ENCODE measurements around the gene SLC22A3. TPM values are rescaled to one million over a fixed set of nuclear protein-coding genes. Genes with fewer than 3 reads are reported as not detected.

SLC22A3 gene
- total RNA-seq, 1 donor from 2014 or later = not detected

- intact Hi-C loops (cut with micrococcal nuclease) = no loop called here
- H3K4me3 Mint-ChIP-seq = no peak overlapping the region
- DNase-seq (ENCODE audit: low spot score) = no peak
- H3K9me3 Mint-ChIP-seq = no peaks in the 10 kb centered on the region
- H3K27me3 Mint-ChIP-seq (ENCODE audit: insufficient read depth) = peaks cover 6% of the 10 kb centered on the region
- no peaks in the 10 kb centered on the region for H3K4me1 Mint-ChIP-seq (ENCODE audit: low read depth)
- no peaks in the 10 kb centered on the region for H3K36me3 Mint-ChIP-seq (ENCODE audit: low read depth)
- no peak overlapping the region for H3K27ac Mint-ChIP-seq
These were observed 26.3 kb upstream of the SLC22A3 start for GRCh38 chr6:160321729-160322505.

GRCh38 chr6:160327981-160328380 lies 20.2 kb upstream of the SLC22A3 start:
- Mint-ChIP-seq H3K27ac (no peak overlapping the region), H3K4me1 (ENCODE audit: low read depth) (no peaks in the 10 kb centered on the region), H3K36me3 (ENCODE audit: low read depth) (no peaks in the 10 kb centered on the region), H3K4me3 (no peak overlapping the region), H3K9me3 (no peaks in the 10 kb centered on the region), H3K27me3 (ENCODE audit: insufficient read depth) (peaks cover 7% of the 10 kb centered on the region)
- intact Hi-C loops (cut with micrococcal nuclease) = no loop called here
- no peak for DNase-seq (ENCODE audit: low spot score)

- peaks cover 8% of the 10 kb centered on the region for H3K27me3 Mint-ChIP-seq (ENCODE audit: insufficient read depth)
- no peak overlapping the region for H3K4me3 Mint-ChIP-seq
- no peak for DNase-seq (ENCODE audit: low spot score)
- H3K27ac Mint-ChIP-seq = no peak overlapping the region
- H3K36me3 Mint-ChIP-seq (ENCODE audit: low read depth) = no peaks in the 10 kb centered on the region
- no peaks in the 10 kb centered on the region for H3K9me3 Mint-ChIP-seq
- H3K4me1 Mint-ChIP-seq (ENCODE audit: low read depth) = no peaks in the 10 kb centered on the region
- intact Hi-C loops (cut with micrococcal nuclease) = no loop called here
These were observed 19.7 kb upstream of the SLC22A3 start for GRCh38 chr6:160328447-160328846.

GRCh38 chr6:160329188-160329587 lies 19.0 kb upstream of the SLC22A3 start:
- Mint-ChIP-seq H3K4me3 (no peak overlapping the region), H3K36me3 (ENCODE audit: low read depth) (no peaks in the 10 kb centered on the region), H3K4me1 (ENCODE audit: low read depth) (no peaks in the 10 kb centered on the region), H3K9me3 (no peaks in the 10 kb centered on the region), H3K27me3 (ENCODE audit: insufficient read depth) (peaks cover 11% of the 10 kb centered on the region), H3K27ac (no peak overlapping the region)
- intact Hi-C loops (cut with micrococcal nuclease) = no loop called here
- no peak for DNase-seq (ENCODE audit: low spot score)

GRCh38 chr6:160330619-160331018 lies 17.6 kb upstream of the SLC22A3 start:
- intact Hi-C loops (cut with micrococcal nuclease) = no loop called here
- Mint-ChIP-seq H3K4me3 (no peak overlapping the region), H3K4me1 (ENCODE audit: low read depth) (no peaks in the 10 kb centered on the region)

GRCh38 chr6:160331204-160331603 lies 17.0 kb upstream of the SLC22A3 start:
- Mint-ChIP-seq H3K9me3 (no peaks in the 10 kb centered on the region), H3K36me3 (ENCODE audit: low read depth) (no peaks in the 10 kb centered on the region), H3K4me1 (ENCODE audit: low read depth) (no peaks in the 10 kb centered on the region), H3K4me3 (no peak overlapping the region), H3K27me3 (ENCODE audit: insufficient read depth) (peaks cover 14% of the 10 kb centered on the region), H3K27ac (no peak overlapping the region)
- no peak for DNase-seq (ENCODE audit: low spot score)
- intact Hi-C loops (cut with micrococcal nuclease) = no loop called here

More at GRCh38 chr6:160330619-160331018, 17.6 kb upstream of the SLC22A3 start:
- H3K9me3 Mint-ChIP-seq = no peaks in the 10 kb centered on the region
- H3K27me3 Mint-ChIP-seq (ENCODE audit: insufficient read depth) = peaks cover 14% of the 10 kb centered on the region
- DNase-seq (ENCODE audit: low spot score) = no peak
- no peak overlapping the region for H3K27ac Mint-ChIP-seq
- no peaks in the 10 kb centered on the region for H3K36me3 Mint-ChIP-seq (ENCODE audit: low read depth)

DNA sequence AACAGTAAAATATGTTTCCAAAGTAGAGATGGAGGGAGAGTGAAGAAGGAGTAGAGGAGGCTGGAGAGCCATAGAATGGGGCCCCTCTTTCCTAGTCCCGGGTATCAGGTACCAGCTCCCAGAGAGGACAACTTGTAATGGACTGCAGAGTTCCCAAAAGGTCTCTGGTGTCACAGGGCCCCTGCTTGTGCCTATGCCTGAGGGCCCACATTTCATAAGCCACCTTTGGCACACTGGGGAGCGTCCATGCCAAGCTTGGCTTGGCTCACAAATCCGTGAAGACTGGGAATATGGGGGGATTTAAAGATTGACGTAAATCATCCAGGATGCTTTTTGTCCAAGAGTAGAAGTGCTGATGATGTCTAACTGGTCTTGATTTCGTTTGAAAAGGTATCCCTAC lies 16.4 kb upstream of the SLC22A3 start:
- H3K36me3 Mint-ChIP-seq (ENCODE audit: low read depth) = no peaks in the 10 kb centered on the region
- H3K27me3 Mint-ChIP-seq (ENCODE audit: insufficient read depth) = peaks cover 14% of the 10 kb centered on the region
- DNase-seq (ENCODE audit: low spot score) = no peak
- no peaks in the 10 kb centered on the region for H3K4me1 Mint-ChIP-seq (ENCODE audit: low read depth)
- no peak overlapping the region for H3K4me3 Mint-ChIP-seq
- H3K27ac Mint-ChIP-seq = no peak overlapping the region
- intact Hi-C loops (cut with micrococcal nuclease) = no loop called here
- no peaks in the 10 kb centered on the region for H3K9me3 Mint-ChIP-seq

- Mint-ChIP-seq H3K27me3 (ENCODE audit: insufficient read depth) (peaks cover 19% of the 10 kb centered on the region), H3K36me3 (ENCODE audit: low read depth) (no peaks in the 10 kb centered on the region), H3K27ac (no peak overlapping the region), H3K4me1 (ENCODE audit: low read depth) (no peaks in the 10 kb centered on the region), H3K9me3 (no peaks in the 10 kb centered on the region), H3K4me3 (no peak overlapping the region)
- no peak for DNase-seq (ENCODE audit: low spot score)
- intact Hi-C loops (cut with micrococcal nuclease) = no loop called here
These were observed 15.1 kb upstream of the SLC22A3 start for GRCh38 chr6:160333101-160333500.

- no peak overlapping the region for H3K4me3 Mint-ChIP-seq
- H3K27ac Mint-ChIP-seq = no peak overlapping the region
- intact Hi-C loops (cut with micrococcal nuclease) = no loop called here
- H3K9me3 Mint-ChIP-seq = no peaks in the 10 kb centered on the region
- no peaks in the 10 kb centered on the region for H3K4me1 Mint-ChIP-seq (ENCODE audit: low read depth)
- peaks cover 19% of the 10 kb centered on the region for H3K27me3 Mint-ChIP-seq (ENCODE audit: insufficient read depth)
- no peak for DNase-seq (ENCODE audit: low spot score)
- no peaks in the 10 kb centered on the region for H3K36me3 Mint-ChIP-seq (ENCODE audit: low read depth)
These were observed 14.3 kb upstream of the SLC22A3 start for GRCh38 chr6:160333841-160334240.

GRCh38 chr6:160336200-160336599 lies 12.0 kb upstream of the SLC22A3 start:
- Mint-ChIP-seq H3K36me3 (ENCODE audit: low read depth) (no peaks in the 10 kb centered on the region), H3K4me1 (ENCODE audit: low read depth) (no peaks in the 10 kb centered on the region), H3K9me3 (no peaks in the 10 kb centered on the region), H3K27ac (no peak overlapping the region), H3K27me3 (ENCODE audit: insufficient read depth) (peaks cover 18% of the 10 kb centered on the region), H3K4me3 (no peak overlapping the region)
- intact Hi-C loops (cut with micrococcal nuclease) = no loop called here
- DNase-seq (ENCODE audit: low spot score) = no peak

DNA sequence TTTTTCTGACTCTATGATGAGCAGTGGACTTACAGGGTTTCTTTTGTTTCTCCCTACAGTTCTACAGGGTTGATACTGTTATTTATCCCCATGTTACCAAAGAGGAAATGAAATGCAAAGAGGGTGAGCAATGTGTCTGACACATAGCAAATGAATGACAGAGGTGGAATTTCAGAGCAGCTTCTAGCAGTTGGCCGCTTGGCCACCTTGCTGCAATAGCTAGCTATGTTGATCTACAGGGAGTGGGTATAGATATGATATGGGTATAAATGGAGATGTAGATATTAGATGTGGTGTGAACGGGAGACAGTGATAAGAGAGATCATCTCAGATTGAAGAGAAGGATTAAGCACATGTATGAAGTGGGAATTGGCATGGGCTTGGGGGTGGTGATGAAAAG lies 10.9 kb upstream of the SLC22A3 start:
- Mint-ChIP-seq H3K4me3 (no peak overlapping the region), H3K27me3 (ENCODE audit: insufficient read depth) (peaks cover 19% of the 10 kb centered on the region)

DNA sequence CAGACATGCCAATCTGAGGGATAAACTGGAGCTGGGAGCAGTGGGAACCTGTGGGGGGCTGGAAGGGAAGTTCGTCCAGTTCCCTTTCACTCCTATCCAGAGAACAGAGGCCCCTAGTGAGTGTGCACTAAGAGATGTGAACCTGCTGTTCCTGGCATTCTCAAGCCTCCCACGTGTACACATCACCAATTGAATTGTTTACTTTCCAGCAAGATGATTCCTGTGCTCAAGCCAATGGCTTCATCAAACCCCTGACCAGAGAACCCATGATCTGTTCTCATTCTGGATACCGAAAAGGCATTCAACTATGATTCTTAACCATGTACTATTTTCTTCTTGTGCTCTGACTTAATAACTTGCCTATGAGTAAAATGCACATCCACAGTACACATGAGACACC lies 10.2 kb upstream of the SLC22A3 start:
- no peak for DNase-seq (ENCODE audit: low spot score)
- intact Hi-C loops (cut with micrococcal nuclease) = no loop called here
- no peaks in the 10 kb centered on the region for H3K36me3 Mint-ChIP-seq (ENCODE audit: low read depth)

More for the DNA sequence above, 10.9 kb upstream of the SLC22A3 start:
- Mint-ChIP-seq H3K27ac (no peak overlapping the region), H3K36me3 (ENCODE audit: low read depth) (no peaks in the 10 kb centered on the region), H3K9me3 (no peaks in the 10 kb centered on the region), H3K4me1 (ENCODE audit: low read depth) (no peaks in the 10 kb centered on the region)
- DNase-seq (ENCODE audit: low spot score) = no peak
- intact Hi-C loops (cut with micrococcal nuclease) = no loop called here

GRCh38 chr6:160343144-160343543 lies 5.0 kb upstream of the SLC22A3 start:
- intact Hi-C loops (cut with micrococcal nuclease) = no loop called here
- DNase-seq (ENCODE audit: low spot score) = no peak
- H3K9me3 Mint-ChIP-seq = no peaks in the 10 kb centered on the region
- no peak overlapping the region for H3K4me3 Mint-ChIP-seq
- no peaks in the 10 kb centered on the region for H3K36me3 Mint-ChIP-seq (ENCODE audit: low read depth)
- H3K27ac Mint-ChIP-seq = no peak overlapping the region
- H3K4me1 Mint-ChIP-seq (ENCODE audit: low read depth) = no peaks in the 10 kb centered on the region
- peaks cover 31% of the 10 kb centered on the region for H3K27me3 Mint-ChIP-seq (ENCODE audit: insufficient read depth)

More for the DNA sequence above, 10.2 kb upstream of the SLC22A3 start:
- H3K4me3 Mint-ChIP-seq = no peak overlapping the region
- H3K9me3 Mint-ChIP-seq = no peaks in the 10 kb centered on the region
- H3K27ac Mint-ChIP-seq = no peak overlapping the region
- no peaks in the 10 kb centered on the region for H3K4me1 Mint-ChIP-seq (ENCODE audit: low read depth)
- H3K27me3 Mint-ChIP-seq (ENCODE audit: insufficient read depth) = peaks cover 17% of the 10 kb centered on the region

DNA sequence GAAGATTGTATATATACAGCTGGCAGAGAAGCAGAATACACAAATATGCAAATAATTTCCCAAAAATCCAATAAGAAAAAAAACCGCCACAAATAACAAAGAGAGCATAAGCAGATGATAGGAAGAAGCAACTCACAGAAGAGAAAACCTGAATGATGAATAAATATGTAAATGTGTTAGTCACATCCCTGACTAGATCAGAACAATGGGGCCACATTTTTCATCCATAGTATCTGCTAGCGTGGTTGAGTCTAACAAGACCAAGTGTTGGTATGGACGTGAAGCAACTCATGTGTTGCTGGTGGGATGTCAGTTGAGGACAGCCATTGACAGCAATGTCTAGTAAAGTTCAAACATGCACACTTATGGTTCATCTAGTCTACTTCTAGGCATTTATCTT lies 3.9 kb upstream of the SLC22A3 start:
- H3K27me3 Mint-ChIP-seq (ENCODE audit: insufficient read depth) = peaks cover 36% of the 10 kb centered on the region
- intact Hi-C loops (cut with micrococcal nuclease) = no loop called here

More for the DNA sequence above, 3.9 kb upstream of the SLC22A3 start:
- Mint-ChIP-seq H3K36me3 (ENCODE audit: low read depth) (no peaks in the 10 kb centered on the region), H3K27ac (no peak overlapping the region), H3K4me3 (no peak overlapping the region), H3K9me3 (no peaks in the 10 kb centered on the region), H3K4me1 (ENCODE audit: low read depth) (no peaks in the 10 kb centered on the region)
- DNase-seq (ENCODE audit: low spot score) = no peak
